HEK293 (cell line): Measurements from ENCODE around the gene TBC1D5.
A peak's percentile ranks its signal among the peaks of the same experiment; 100 is the strongest.

Source experiments
- GFI1B ChIP-seq: fragments of 450-650 bp; formaldehyde crosslinking; IDR thresholded peaks from 2 replicates; pipeline ENCODE4 v1.5.1; 2016; ENCODE audit warnings: missing biosample characterization, missing genetic modification characterization
- HOXC10 ChIP-seq: sonication (generic); formaldehyde crosslinking; IDR thresholded peaks from 2 replicates; pipeline ENCODE4 v1.8.1; 2023; ENCODE audit warnings: mild to moderate bottlenecking, missing genetic modification reagents
- HOXD13 ChIP-seq: sonication (generic); formaldehyde crosslinking; IDR thresholded peaks from 2 replicates; pipeline ENCODE4 v1.8.0; 2022; ENCODE audit warnings: missing genetic modification reagents, borderline replicate concordance
- KLF10 ChIP-seq: fragments of 450-650 bp; IDR thresholded peaks from 2 replicates; pipeline ENCODE4 v1.5.1; 2018; ENCODE audit warnings: missing biosample characterization, mild to moderate bottlenecking, missing genetic modification characterization
- KLF17 ChIP-seq: fragments of 450-650 bp; formaldehyde crosslinking; IDR thresholded peaks from 2 replicates; pipeline ENCODE4 v1.5.1; 2016; ENCODE audit warnings: missing biosample characterization, missing genetic modification characterization
- PATZ1 ChIP-seq: fragments of 450-650 bp; formaldehyde crosslinking; IDR thresholded peaks from 2 replicates; pipeline ENCODE4 v1.5.1; 2016; ENCODE audit warnings: missing biosample characterization, missing genetic modification characterization
- PRDM2 ChIP-seq: fragments of 450-650 bp; formaldehyde crosslinking; IDR thresholded peaks from 2 replicates; pipeline ENCODE4 v1.5.1; 2016; ENCODE audit warnings: missing biosample characterization, missing genetic modification characterization, borderline replicate concordance
- REPIN1 ChIP-seq: fragments of 450-650 bp; formaldehyde crosslinking; IDR thresholded peaks from 2 replicates; pipeline ENCODE4 v1.5.1; 2017; ENCODE audit warnings: missing biosample characterization, missing genetic modification characterization, low read depth
- SP7 ChIP-seq: fragments of 450-650 bp; formaldehyde crosslinking; IDR thresholded peaks from 2 replicates; pipeline ENCODE4 v1.5.1; 2016; ENCODE audit warnings: missing biosample characterization, missing genetic modification characterization
- ZBTB44 ChIP-seq: fragments of 450-650 bp; IDR thresholded peaks from 2 replicates; pipeline ENCODE4 v1.5.1; 2018; ENCODE audit warnings: missing biosample characterization, mild to moderate bottlenecking, missing genetic modification characterization
- ZBTB49 ChIP-seq: fragments of 450-650 bp; formaldehyde crosslinking; IDR thresholded peaks from 2 replicates; pipeline ENCODE4 v1.5.1; 2016; ENCODE audit warnings: missing biosample characterization, missing genetic modification characterization, low read depth
- ZBTB7A ChIP-seq: fragments of 450-650 bp; formaldehyde crosslinking; IDR thresholded peaks from 2 replicates; pipeline ENCODE4 v1.5.1; 2016; ENCODE audit warnings: low read depth, missing biosample characterization, missing genetic modification characterization
- ZNF133 ChIP-seq: fragments of 450-650 bp; formaldehyde crosslinking; IDR thresholded peaks from 2 replicates; pipeline ENCODE4 v1.5.1; 2016; ENCODE audit warnings: missing biosample characterization, missing genetic modification characterization
- ZNF16 ChIP-seq: fragments of 450-650 bp; formaldehyde crosslinking; IDR thresholded peaks from 2 replicates; pipeline ENCODE4 v1.5.1; 2016; ENCODE audit warnings: low read depth, missing biosample characterization, missing genetic modification characterization
- ZNF280C ChIP-seq: fragments of 450-650 bp; formaldehyde crosslinking; IDR thresholded peaks from 2 replicates; pipeline ENCODE4 v1.5.1; 2016; ENCODE audit warnings: missing biosample characterization, missing genetic modification characterization
- ZNF37A ChIP-seq: fragments of 450-650 bp; IDR thresholded peaks from 2 replicates; pipeline ENCODE4 v1.5.1; 2018; ENCODE audit warnings: missing biosample characterization, missing genetic modification characterization
- ZNF398 ChIP-seq: fragments of 450-650 bp; formaldehyde crosslinking; IDR thresholded peaks from 2 replicates; pipeline ENCODE4 v1.5.1; 2017; ENCODE audit warnings: missing biosample characterization, missing genetic modification characterization
- ZNF530 ChIP-seq: fragments of 450-650 bp; formaldehyde crosslinking; IDR thresholded peaks from 2 replicates; pipeline ENCODE4 v1.5.1; 2016; ENCODE audit warnings: low read depth, missing biosample characterization, missing genetic modification characterization
- ZNF548 ChIP-seq: fragments of 450-650 bp; formaldehyde crosslinking; IDR thresholded peaks from 2 replicates; pipeline ENCODE4 v1.5.1; 2016; ENCODE audit warnings: missing biosample characterization, missing genetic modification characterization
- ZNF571 ChIP-seq: fragments of 450-650 bp; formaldehyde crosslinking; IDR thresholded peaks from 2 replicates; pipeline ENCODE4 v1.5.0; 2017; ENCODE audit warnings: missing biosample characterization, missing genetic modification characterization
- ZNF664 ChIP-seq: fragments of 450-650 bp; formaldehyde crosslinking; IDR thresholded peaks from 2 replicates; pipeline ENCODE4 v1.5.1; 2016; ENCODE audit warnings: missing biosample characterization, missing genetic modification characterization

The TBC1D5 gene

GRCh38 chr3:17742102-17742879, at the start of gene TBC1D5 (continued):
- TF ChIP-seq ZBTB44: peak; percentile 37; the same call in 1 of the 2 replicates
- TF ChIP-seq REPIN1: no peak
- peak; percentile 67; the same call in 1 of the 2 replicates for TF ChIP-seq ZBTB7A (tag by site-specific recombination)
- no peak for TF ChIP-seq HOXD13 (CRISPR knock-in tag)
- TF ChIP-seq SP7 (tag by site-specific recombination): peak; percentile 92
- TF ChIP-seq PRDM2 (tag by site-specific recombination): no peak
- TF ChIP-seq PATZ1 (tag by site-specific recombination): peak; percentile 94
- TF ChIP-seq KLF10 (tag by site-specific recombination): peak; percentile 76
- no peak for TF ChIP-seq ZNF530 (tag by site-specific recombination)
- TF ChIP-seq HOXC10 (CRISPR knock-in tag): 0 out of 2 replicates have a peak, but pooled peaks have one; percentile 69
- TF ChIP-seq ZNF16 (tag by site-specific recombination): no peak
- no peak for TF ChIP-seq ZNF571 (tag by site-specific recombination)
- TF ChIP-seq ZNF37A: peak; percentile 61; the same call in 1 of the 2 replicates
- TF ChIP-seq KLF17: peak; percentile 92
- TF ChIP-seq ZNF280C (tag by site-specific recombination): no peak
- no peak for TF ChIP-seq ZBTB49 (tag by site-specific recombination)
- TF ChIP-seq ZNF548 (tag by site-specific recombination): no peak
- peak; percentile 95 for TF ChIP-seq ZNF398 (tag by site-specific recombination)
- TF ChIP-seq ZNF664 (tag by site-specific recombination): no peak
- TF ChIP-seq ZNF133 (tag by site-specific recombination): peak; percentile 51
- 0 out of 2 replicates have a peak, but pooled peaks have one; percentile 67 for TF ChIP-seq GFI1B (tag by site-specific recombination)
